ENCODE data around the gene PPM1L.

- TF ChIP-seq, protein P1, sequence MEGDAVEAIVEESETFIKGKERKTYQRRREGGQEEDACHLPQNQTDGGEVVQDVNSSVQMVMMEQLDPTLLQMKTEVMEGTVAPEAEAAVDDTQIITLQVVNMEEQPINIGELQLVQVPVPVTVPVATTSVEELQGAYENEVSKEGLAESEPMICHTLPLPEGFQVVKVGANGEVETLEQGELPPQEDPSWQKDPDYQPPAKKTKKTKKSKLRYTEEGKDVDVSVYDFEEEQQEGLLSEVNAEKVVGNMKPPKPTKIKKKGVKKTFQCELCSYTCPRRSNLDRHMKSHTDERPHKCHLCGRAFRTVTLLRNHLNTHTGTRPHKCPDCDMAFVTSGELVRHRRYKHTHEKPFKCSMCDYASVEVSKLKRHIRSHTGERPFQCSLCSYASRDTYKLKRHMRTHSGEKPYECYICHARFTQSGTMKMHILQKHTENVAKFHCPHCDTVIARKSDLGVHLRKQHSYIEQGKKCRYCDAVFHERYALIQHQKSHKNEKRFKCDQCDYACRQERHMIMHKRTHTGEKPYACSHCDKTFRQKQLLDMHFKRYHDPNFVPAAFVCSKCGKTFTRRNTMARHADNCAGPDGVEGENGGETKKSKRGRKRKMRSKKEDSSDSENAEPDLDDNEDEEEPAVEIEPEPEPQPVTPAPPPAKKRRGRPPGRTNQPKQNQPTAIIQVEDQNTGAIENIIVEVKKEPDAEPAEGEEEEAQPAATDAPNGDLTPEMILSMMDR (IDR thresholded peaks at IDR 0.05; ENCODE audit: low read length): no peak
- TF ChIP-seq EZH2phosphoT487 (IDR thresholded peaks at IDR 0.05; ENCODE audit: low read length): no peak
Measured at GRCh38 chr3:160781863-160782262, 25.8 kb downstream of the PPM1L start.
